CD4-positive, alpha-beta T cell (primary cell): ENCODE measurements around the gene PPP2R2C. TPM values are rescaled to one million over a fixed set of nuclear protein-coding genes. Genes with fewer than 3 reads are reported as not detected.

Source experiments
- ATAC-seq: fragments of 200-7000 bp; cut with Tn5 transposase; one replicate; pipeline ENCODE4 v1.10.0; 2022; ENCODE audit warnings: mild to moderate bottlenecking; ENCODE audit not compliant: poor library complexity
- CTCF ChIA-PET: fragments of 350-600 bp; sonication (Branson Sonifier 250); formaldehyde crosslinking; loops from one replicate; lab custom pipeline; 2021; ENCODE audit warnings: antibody characterized with exemption, inconsistent platforms; lab: Charles Lee
- POLR2A ChIA-PET: fragments of 350-600 bp; sonication (Branson Sonifier 250); formaldehyde crosslinking; loops from one replicate; lab custom pipeline; 2021; ENCODE audit warnings: antibody characterized with exemption, inconsistent platforms; lab: Charles Lee
- DNase-seq, 14 experiments: peaks; one replicate each; pipeline ENCODE4 v3.0.0-alpha.2; 2013 to 2020; ENCODE audit warnings: mixed read lengths in 2 of 14
- H3K27ac ChIP-seq, 2 donors: one replicate each; pipeline versions ENCODE4 v1.5.1 to v1.7.0; 2013; ENCODE audit warnings: low read length in 2 of 2, low read depth in 1 of 2, mild to moderate bottlenecking in 1 of 2
- H3K27me3 ChIP-seq, 2 experiments: 1 replicate in 1 of 2; 2 replicates in 1 of 2; pipeline versions ENCODE4 v1.6.1 to v1.7.0; 2013; ENCODE audit warnings: low read length in 2 of 2, control low read depth in 1 of 2, mild to moderate bottlenecking in 1 of 2, moderate library complexity in 1 of 2; ENCODE audit not compliant: insufficient read depth in 2 of 2, control insufficient read depth in 1 of 2
- H3K36me3 ChIP-seq: one replicate; pipeline ENCODE4 v1.6.1; 2013; ENCODE audit warnings: low read length, control low read depth; ENCODE audit not compliant: insufficient read depth
- H3K4me1 ChIP-seq: one replicate; pipeline ENCODE4 v1.6.1; 2013; ENCODE audit warnings: low read length, control low read depth; ENCODE audit not compliant: insufficient read depth
- H3K4me3 ChIP-seq: one replicate; pipeline ENCODE4 v1.5.1; 2013; ENCODE audit warnings: mild to moderate bottlenecking, low read length, moderate library complexity
- H3K9me3 ChIP-seq, 2 experiments: 1 replicate in 1 of 2; 2 replicates in 1 of 2; pipeline versions ENCODE4 v1.6.1 to v1.7.0; 2013; ENCODE audit warnings: low read length in 2 of 2, mild to moderate bottlenecking in 2 of 2, control low read depth in 1 of 2, moderate library complexity in 1 of 2; ENCODE audit not compliant: control insufficient read depth in 1 of 2, insufficient read depth in 1 of 2
- H3K27ac Mint-ChIP-seq: one replicate; pipeline ENCODE4 v1.8.0; 2020; ENCODE audit warnings: mixed read lengths
- H3K27me3 Mint-ChIP-seq: one replicate; pipeline ENCODE4 v1.8.0; 2021; ENCODE audit warnings: mixed read lengths
- H3K36me3 Mint-ChIP-seq: one replicate; pipeline ENCODE4 v1.8.0; 2021; ENCODE audit warnings: low read depth, mixed read lengths
- H3K4me1 Mint-ChIP-seq: one replicate; pipeline ENCODE4 v1.8.0; 2021; ENCODE audit warnings: low read depth, mixed read lengths
- H3K4me3 Mint-ChIP-seq: one replicate; pipeline ENCODE4 v1.8.0; 2020; ENCODE audit warnings: mild to moderate bottlenecking, mixed read lengths
- H3K9me3 Mint-ChIP-seq: one replicate; pipeline ENCODE4 v1.8.0; 2020; ENCODE audit warnings: mixed read lengths
- CTCF ChIP-seq: fragments of 200-600 bp; IDR thresholded peaks from one replicate; pipeline ENCODE4 v1.8.0; 2022; ENCODE audit warnings: antibody characterized with exemption, mild to moderate bottlenecking
- intact Hi-C, 2 experiments: fragments of 100-400 bp; cut with DNase I in 1 of 2; cut with micrococcal nuclease in 1 of 2; formaldehyde crosslinking; loops; one replicate each; pipeline versions ENCODE4 v1.15.1 to v1.9.0; 2023 to 2025; cut with DNase I, micrococcal nuclease
- total RNA-seq, 174 experiments: library from RNA in 2 of 174; stranded (reverse) in 2 of 174; gene quantifications; one replicate each; pipeline ENCODE4 v1.2.3 and lab custom pipeline; 2021 to 2026

PPP2R2C gene
- total RNA-seq, 2 experiments from 2014 or later = not detected

- ChIA-PET CTCF (no interaction called here), POLR2A (no interaction called here)
- no peak overlapping the region for H3K4me3 ChIP-seq
- peaks cover 0 to 19% of the 10 kb centered on the region in 2 experiments for H3K9me3 ChIP-seq
- H3K27ac ChIP-seq = no peak overlapping the region
- H3K4me1 ChIP-seq = no peaks in the 10 kb centered on the region
- intact Hi-C loops = no loop called here
- ATAC-seq (no peak), DNase-seq (no peak)
- H3K27me3 ChIP-seq = peaks cover 19 to 24% of the 10 kb centered on the region in 2 experiments
- Mint-ChIP-seq H3K36me3 (no peaks in the 10 kb centered on the region), H3K4me1 (no peaks in the 10 kb centered on the region), H3K27me3 (peaks cover 58% of the 10 kb centered on the region), H3K4me3 (no peak overlapping the region), H3K27ac (no peak overlapping the region), H3K9me3 (peaks cover 2% of the 10 kb centered on the region)
- H3K36me3 ChIP-seq = no peaks in the 10 kb centered on the region
- no peak for TF ChIP-seq CTCF
These were observed 151.8 kb downstream of the PPP2R2C start for GRCh38 chr4:6320663-6321062.

GRCh38 chr4:6319530-6320150 is 152.8 kb downstream of the PPP2R2C start:
- ATAC-seq (no peak), DNase-seq (no peak)
- CTCF ChIA-PET = interaction anchor here (1.1 kb wide), 1 partner anchor 69 kb away, joined by 3 read pairs; no protein-coding TSS in a partner anchor
- peaks cover 16 to 21% of the 10 kb centered on the region in 2 experiments for H3K27me3 ChIP-seq
- no peak for TF ChIP-seq CTCF
- no peak overlapping the region for H3K27ac Mint-ChIP-seq
- POLR2A ChIA-PET = no interaction called here
- peaks cover 0 to 19% of the 10 kb centered on the region in 2 experiments for H3K9me3 ChIP-seq
- no peaks in the 10 kb centered on the region for H3K4me1 Mint-ChIP-seq
- H3K9me3 Mint-ChIP-seq = peaks cover 2% of the 10 kb centered on the region
- no peak overlapping the region for H3K4me3 ChIP-seq
- no peak overlapping the region for H3K4me3 Mint-ChIP-seq
- no peaks in the 10 kb centered on the region for H3K36me3 ChIP-seq
- H3K4me1 ChIP-seq = no peaks in the 10 kb centered on the region
- H3K36me3 Mint-ChIP-seq = no peaks in the 10 kb centered on the region
- H3K27me3 Mint-ChIP-seq = peaks cover 54% of the 10 kb centered on the region
- H3K27ac ChIP-seq = no peak overlapping the region
- intact Hi-C loops = no loop called here

- Mint-ChIP-seq H3K9me3 (peaks cover 2% of the 10 kb centered on the region), H3K27ac (no peak overlapping the region), H3K27me3 (peaks cover 61% of the 10 kb centered on the region), H3K36me3 (no peaks in the 10 kb centered on the region), H3K4me3 (no peak overlapping the region), H3K4me1 (no peaks in the 10 kb centered on the region)
- no peak overlapping the region for H3K27ac ChIP-seq
- TF ChIP-seq CTCF = no peak
- POLR2A ChIA-PET = no interaction called here
- H3K4me3 ChIP-seq = no peak overlapping the region
- no peaks in the 10 kb centered on the region for H3K4me1 ChIP-seq
- peaks cover 0 to 19% of the 10 kb centered on the region in 2 experiments for H3K9me3 ChIP-seq
- DNase-seq (no peak), ATAC-seq (no peak)
- H3K27me3 ChIP-seq = peaks cover 8 to 19% of the 10 kb centered on the region in 2 experiments
- intact Hi-C loops = no loop called here
- H3K36me3 ChIP-seq = no peaks in the 10 kb centered on the region
- CTCF ChIA-PET = no interaction called here
These were observed 154.2 kb downstream of the PPP2R2C start for GRCh38 chr4:6318206-6318605.
